GM12865 (cell line): ENCODE measurements around the gene DPF3.
A peak's percentile ranks its signal among the peaks of the same experiment; 100 is the strongest.

Experiments
- DNase-seq: peaks from one replicate; pipeline ENCODE4 v3.0.0; 2010; ENCODE audit warnings: low read depth
- H3K4me3 ChIP-seq: 2 replicates; pipeline ENCODE4 v1.5.1; 2011; ENCODE audit warnings: mild to moderate bottlenecking, low read depth, low read length, control low read depth
- CTCF ChIP-seq: IDR thresholded peaks from 2 replicates; pipeline ENCODE4 v1.5.1; 2011; ENCODE audit warnings: low read length, control low read depth, low read depth, inconsistent platforms; ENCODE audit not compliant: insufficient read depth; ENCODE audit errors: missing control alignments

DPF3 gene

DNA sequence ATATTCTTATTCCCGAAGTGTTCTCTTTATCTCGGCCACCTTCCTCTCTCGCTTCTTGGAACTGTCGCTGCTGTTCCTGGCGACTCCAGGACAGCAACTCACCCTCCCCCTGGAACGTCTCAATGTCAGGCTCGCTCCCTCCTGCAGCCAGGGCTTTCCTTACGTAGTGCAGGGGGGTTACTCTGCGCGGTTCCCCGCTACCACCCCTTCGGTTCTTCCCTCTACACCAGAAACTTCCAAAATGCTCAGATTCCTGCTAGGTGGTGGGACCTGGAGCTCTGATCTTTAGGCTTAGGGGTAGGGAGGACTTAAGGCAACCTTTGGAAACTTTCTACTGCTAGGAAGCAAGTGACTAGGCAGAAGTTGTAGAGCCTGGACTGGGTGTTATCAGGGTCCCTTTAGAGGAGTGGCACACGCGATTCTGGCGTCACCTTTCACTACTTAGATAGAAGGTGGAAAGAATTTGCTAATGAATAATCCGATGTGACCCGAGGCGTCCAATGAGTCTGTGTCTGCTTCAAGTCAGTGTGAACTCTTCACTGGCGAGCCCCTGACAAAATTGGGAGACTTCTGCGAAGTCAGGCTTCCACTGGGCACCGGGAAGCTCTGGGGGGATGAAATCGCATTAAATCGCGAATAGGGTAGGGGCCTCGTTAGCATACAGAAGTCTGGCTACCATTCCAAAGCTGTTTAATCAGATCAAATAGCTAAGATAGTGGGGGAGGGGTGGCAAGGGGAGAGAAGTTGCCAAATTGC is 900 bp upstream of the DPF3 start:
- DNase-seq: no peak
- TF ChIP-seq CTCF: no peak
- peak overlapping the region; percentile 77 for H3K4me3 ChIP-seq

DNA sequence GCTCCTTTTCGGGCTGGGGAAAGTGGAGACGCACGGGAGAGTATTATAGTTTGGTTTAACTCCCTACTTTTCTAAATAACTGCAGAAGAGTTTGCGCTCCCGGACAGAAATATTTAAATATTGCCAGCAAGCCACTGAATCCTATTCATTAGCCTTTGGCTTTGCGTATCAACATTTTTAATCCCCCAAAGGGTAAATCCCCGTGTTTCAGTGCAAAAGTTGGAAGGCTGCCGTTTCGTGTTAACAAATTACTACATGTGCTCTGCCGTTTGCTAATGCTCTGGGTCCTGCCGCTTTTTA is 372 bp upstream of the DPF3 start:
- no peak for TF ChIP-seq CTCF
- DNase-seq: no peak
- H3K4me3 ChIP-seq: peak overlapping the region; percentile 77

DNA sequence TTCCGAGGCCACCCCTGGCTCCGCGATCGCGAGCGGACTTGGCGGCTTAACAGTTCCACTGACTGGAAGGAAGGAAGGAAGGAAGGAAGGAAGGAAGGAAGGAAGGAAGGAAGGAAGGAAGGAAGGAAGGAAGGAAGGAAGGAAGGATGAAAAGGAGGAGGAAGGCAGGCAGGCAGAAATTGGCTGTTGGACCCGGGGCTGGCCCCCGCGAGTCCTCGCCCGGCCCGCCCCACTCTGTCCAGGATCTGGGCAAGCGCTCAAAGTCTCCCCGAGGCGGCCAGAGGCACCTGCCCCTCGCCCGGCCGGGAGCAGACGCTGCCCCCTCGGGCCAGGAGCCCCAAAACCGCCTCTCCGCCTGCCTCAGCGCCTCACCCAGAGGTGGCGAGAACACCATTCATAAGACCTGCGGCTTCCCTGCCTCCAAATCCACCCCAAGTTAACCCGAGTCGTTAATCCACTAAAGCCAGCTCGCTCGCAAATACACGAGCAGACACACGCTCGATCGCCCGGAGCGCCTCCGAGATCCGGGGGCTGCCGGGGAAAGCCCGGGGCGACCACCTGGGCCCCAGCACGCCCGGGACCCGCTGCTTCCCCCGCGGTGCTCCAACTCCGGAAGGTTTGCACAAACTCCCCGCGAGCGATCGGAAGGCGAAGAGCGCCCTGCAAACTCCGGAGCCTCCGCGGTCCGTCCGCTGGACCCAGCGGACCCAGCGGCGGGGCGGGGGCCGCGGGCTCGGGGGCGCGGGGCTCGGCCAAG is 844 bp downstream of the DPF3 start:
- DNase-seq: peak; percentile 45
- peak overlapping the region; percentile 84 for H3K4me3 ChIP-seq
- no peak for TF ChIP-seq CTCF

DNA sequence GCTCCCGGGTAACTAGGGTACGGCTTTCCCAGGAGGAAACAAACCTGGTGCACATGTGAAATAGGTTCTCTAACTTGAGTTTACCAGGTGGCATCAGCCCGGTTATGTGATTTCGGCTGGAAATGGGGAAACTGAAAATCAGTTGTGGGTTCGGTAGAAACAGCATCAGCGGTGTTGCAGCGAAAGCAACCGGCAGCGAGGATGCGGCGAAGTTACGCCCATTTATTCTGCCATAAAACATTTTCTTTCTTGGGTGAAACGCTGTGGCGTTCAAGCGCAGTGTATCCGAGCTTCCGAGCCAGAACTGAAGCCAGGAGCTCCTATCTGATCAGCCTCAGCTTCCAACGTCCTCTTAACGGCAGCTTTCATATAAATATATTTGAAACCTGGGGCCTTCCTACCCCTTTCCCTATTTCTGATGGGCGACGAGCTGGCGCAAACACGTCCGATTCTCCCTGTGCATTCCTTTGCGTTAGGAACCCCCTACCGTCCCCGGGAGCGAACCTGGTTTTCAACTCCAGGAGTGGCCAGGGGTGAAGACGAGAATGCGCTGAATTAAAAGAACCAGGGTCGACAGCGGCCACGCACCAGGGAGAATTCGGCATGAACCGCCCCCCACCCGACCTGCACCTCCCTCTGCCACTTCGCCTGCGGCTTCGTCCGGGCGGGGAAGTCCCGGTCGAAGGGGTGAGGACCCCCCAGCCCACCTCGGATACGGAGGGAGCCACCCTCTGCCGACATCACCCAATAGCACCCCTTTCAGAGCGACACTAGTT is 1.6 kb downstream of the DPF3 start:
- peak; percentile 49 for DNase-seq
- peak overlapping the region; percentile 84 for H3K4me3 ChIP-seq
- TF ChIP-seq CTCF: no peak

DNA sequence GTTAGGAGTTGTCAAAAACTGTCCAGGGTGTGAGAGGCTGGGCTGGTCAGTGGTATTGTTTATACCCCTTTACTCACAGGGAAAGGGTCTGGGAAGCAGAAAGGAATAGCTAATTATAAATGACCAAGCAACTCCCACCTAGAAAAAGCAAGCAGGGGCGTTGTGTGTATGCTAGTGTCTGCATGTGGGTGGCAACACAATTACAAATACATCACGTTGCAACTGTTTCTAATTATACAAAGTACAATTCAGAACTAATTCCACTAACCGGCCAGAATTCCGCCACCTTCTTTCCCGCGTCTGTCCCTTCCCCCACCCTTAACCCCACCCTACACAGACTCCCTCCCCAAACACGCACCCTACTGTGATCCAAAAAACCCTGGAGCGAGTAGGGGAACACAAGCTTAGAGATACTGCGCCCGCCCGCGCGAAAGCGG is 2.2 kb downstream of the DPF3 start:
- peak overlapping the region; percentile 84; the same call in 1 of the 2 replicates for H3K4me3 ChIP-seq
- DNase-seq: no peak
- no peak for TF ChIP-seq CTCF

DNA sequence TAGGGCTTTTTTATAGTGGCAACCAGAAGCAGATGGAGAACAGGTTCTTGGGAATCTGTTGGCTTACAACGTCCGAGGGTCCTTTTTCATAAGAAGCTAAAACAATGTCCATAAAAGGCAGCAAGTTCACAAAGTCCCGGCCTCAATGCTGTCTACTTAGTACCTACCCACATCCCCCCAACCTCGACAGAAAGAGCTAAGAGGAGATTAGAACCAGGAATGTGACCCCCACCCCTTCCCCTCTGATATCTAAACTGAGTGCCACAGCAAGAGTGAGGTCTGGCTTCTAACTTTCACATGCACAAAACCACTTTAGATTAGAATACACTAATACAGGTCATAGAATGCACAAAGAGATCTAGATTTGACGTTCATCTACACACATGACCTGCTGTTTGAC is 4.5 kb downstream of the DPF3 start:
- no peak for DNase-seq
- H3K4me3 ChIP-seq: no peak overlapping the region
- no peak for TF ChIP-seq CTCF
